HEK293 (cell line): ENCODE measurements around the gene SEMA6A.

Experiments
- BCL11B ChIP-seq: fragments of 450-650 bp; formaldehyde crosslinking; IDR thresholded peaks from 2 replicates; pipeline ENCODE4 v1.5.1; 2016; ENCODE audit warnings: low read depth, missing biosample characterization, missing genetic modification characterization
- GFI1B ChIP-seq: fragments of 450-650 bp; formaldehyde crosslinking; IDR thresholded peaks from 2 replicates; pipeline ENCODE4 v1.5.1; 2016; ENCODE audit warnings: missing biosample characterization, missing genetic modification characterization
- GLIS1 ChIP-seq: fragments of 450-650 bp; formaldehyde crosslinking; IDR thresholded peaks from 2 replicates; pipeline ENCODE4 v1.5.1; 2016; ENCODE audit warnings: missing biosample characterization, missing genetic modification characterization
- MEIS1 ChIP-seq: sonication (generic); formaldehyde crosslinking; IDR thresholded peaks from 2 replicates; pipeline ENCODE4 v1.8.1; 2022; ENCODE audit warnings: missing genetic modification reagents, mild to moderate bottlenecking, borderline replicate concordance
- PRDM4 ChIP-seq: fragments of 450-650 bp; formaldehyde crosslinking; IDR thresholded peaks from 2 replicates; pipeline ENCODE4 v1.5.1; 2017; ENCODE audit warnings: missing biosample characterization, missing genetic modification characterization
- SALL2 ChIP-seq: fragments of 450-650 bp; formaldehyde crosslinking; IDR thresholded peaks from 2 replicates; pipeline ENCODE4 v1.5.0; 2017; ENCODE audit warnings: missing biosample characterization, mild to moderate bottlenecking, missing genetic modification characterization, borderline replicate concordance
- SCRT2 ChIP-seq: fragments of 450-650 bp; formaldehyde crosslinking; IDR thresholded peaks from 2 replicates; pipeline ENCODE4 v1.5.1; 2016; ENCODE audit warnings: missing biosample characterization, missing genetic modification characterization
- SETDB1 ChIP-seq: IDR thresholded peaks from one replicate; pipeline ENCODE4 v1.6.1; 2017; ENCODE audit warnings: mild to moderate bottlenecking, low read length, moderate library complexity, mixed read lengths; ENCODE audit not compliant: insufficient read length
- SP7 ChIP-seq: fragments of 450-650 bp; formaldehyde crosslinking; IDR thresholded peaks from 2 replicates; pipeline ENCODE4 v1.5.1; 2016; ENCODE audit warnings: missing biosample characterization, missing genetic modification characterization
- ZBTB1 ChIP-seq: fragments of 450-650 bp; formaldehyde crosslinking; IDR thresholded peaks from 2 replicates; pipeline ENCODE4 v1.5.1; 2016; ENCODE audit warnings: missing biosample characterization, missing genetic modification characterization
- ZBTB7A ChIP-seq: fragments of 450-650 bp; formaldehyde crosslinking; IDR thresholded peaks from 2 replicates; pipeline ENCODE4 v1.5.1; 2016; ENCODE audit warnings: low read depth, missing biosample characterization, missing genetic modification characterization
- ZNF214 ChIP-seq: fragments of 450-650 bp; formaldehyde crosslinking; IDR thresholded peaks from 2 replicates; pipeline ENCODE4 v1.5.1; 2017; ENCODE audit warnings: missing biosample characterization, mild to moderate bottlenecking, missing genetic modification characterization, borderline replicate concordance
- ZNF239 ChIP-seq: fragments of 450-650 bp; formaldehyde crosslinking; IDR thresholded peaks from 2 replicates; pipeline ENCODE4 v1.5.1; 2016; ENCODE audit warnings: missing biosample characterization, missing genetic modification characterization
- ZNF24 ChIP-seq: fragments of 450-650 bp; formaldehyde crosslinking; IDR thresholded peaks from 2 replicates; pipeline ENCODE4 v1.5.1; 2016; ENCODE audit warnings: missing biosample characterization, missing genetic modification characterization
- ZNF266 ChIP-seq: fragments of 450-650 bp; formaldehyde crosslinking; IDR thresholded peaks from 2 replicates; pipeline ENCODE4 v1.5.1; 2016; ENCODE audit warnings: missing biosample characterization, missing genetic modification characterization, low read depth
- ZNF302 ChIP-seq: fragments of 450-650 bp; formaldehyde crosslinking; IDR thresholded peaks from 2 replicates; pipeline ENCODE4 v1.5.1; 2016; ENCODE audit warnings: missing biosample characterization, missing genetic modification characterization, low read depth
- ZNF488 ChIP-seq: fragments of 450-650 bp; formaldehyde crosslinking; IDR thresholded peaks from 2 replicates; pipeline ENCODE4 v1.5.1; 2016; ENCODE audit warnings: missing biosample characterization, missing genetic modification characterization
- ZNF510 ChIP-seq: fragments of 450-650 bp; formaldehyde crosslinking; IDR thresholded peaks from 2 replicates; pipeline ENCODE4 v1.5.1; 2018; ENCODE audit warnings: mild to moderate bottlenecking, missing genetic modification characterization, missing biosample characterization; ENCODE audit not compliant: insufficient replicate concordance
- ZNF549 ChIP-seq: fragments of 450-650 bp; IDR thresholded peaks from 2 replicates; pipeline ENCODE4 v1.5.1; 2018; ENCODE audit warnings: missing biosample characterization, missing genetic modification characterization, mild to moderate bottlenecking, inconsistent platforms, moderate library complexity
- ZNF658 ChIP-seq: fragments of 450-650 bp; formaldehyde crosslinking; IDR thresholded peaks from 2 replicates; pipeline ENCODE4; 2016; ENCODE audit warnings: missing biosample characterization, missing genetic modification characterization
- ZNF76 ChIP-seq: fragments of 450-650 bp; formaldehyde crosslinking; IDR thresholded peaks from 2 replicates; pipeline ENCODE4; 2016; ENCODE audit warnings: low read depth, missing biosample characterization, missing genetic modification characterization, borderline replicate concordance
- ZNF768 ChIP-seq: fragments of 450-650 bp; formaldehyde crosslinking; IDR thresholded peaks from 2 replicates; pipeline ENCODE4 v1.5.1; 2018; ENCODE audit warnings: missing biosample characterization, mild to moderate bottlenecking, missing genetic modification characterization
- ZNF776 ChIP-seq: fragments of 450-650 bp; formaldehyde crosslinking; IDR thresholded peaks from 2 replicates; pipeline ENCODE4 v1.5.0; 2017; ENCODE audit warnings: missing biosample characterization, missing genetic modification characterization, borderline replicate concordance
- ZNF837 ChIP-seq: fragments of 450-650 bp; formaldehyde crosslinking; IDR thresholded peaks from 2 replicates; pipeline ENCODE4 v1.5.1; 2016; ENCODE audit warnings: missing biosample characterization, missing genetic modification characterization
- TF ChIP-seq, protein P1 (sequence below): fragments of 450-650 bp; formaldehyde crosslinking; IDR thresholded peaks from 2 replicates; pipeline ENCODE4 v1.5.1; 2016; ENCODE audit warnings: missing biosample characterization, missing genetic modification characterization
- TF ChIP-seq, protein P2 (sequence below): fragments of 450-650 bp; formaldehyde crosslinking; IDR thresholded peaks from 2 replicates; pipeline ENCODE4 v1.5.1; 2016; ENCODE audit warnings: missing biosample characterization, missing genetic modification characterization
- TF ChIP-seq, protein P3 (sequence below): fragments of 450-650 bp; formaldehyde crosslinking; IDR thresholded peaks from 2 replicates; pipeline ENCODE4 v1.5.1; 2016; ENCODE audit warnings: missing biosample characterization, missing genetic modification characterization
- TF ChIP-seq, protein P4 (sequence below): fragments of 450-650 bp; formaldehyde crosslinking; IDR thresholded peaks from 2 replicates; pipeline ENCODE4 v1.5.1; 2017; ENCODE audit warnings: missing biosample characterization, missing genetic modification characterization
- TF ChIP-seq, protein P5 (sequence below): sonication (generic); formaldehyde crosslinking; IDR thresholded peaks from 2 replicates; pipeline ENCODE4 v1.8.1; 2022; ENCODE audit warnings: mild to moderate bottlenecking, moderate library complexity, missing genetic modification reagents

Gene SEMA6A

GRCh38 chr5:116532762-116533525, 41.7 kb downstream of the SEMA6A start (continued):
- TF ChIP-seq BCL11B (tag by site-specific recombination) (no peak), GLIS1 (tag by site-specific recombination) (no peak), SCRT2 (no peak), ZNF214 (no peak), SETDB1 (no peak), GFI1B (tag by site-specific recombination) (peak; percentile 73), ZNF76 (no peak), ZNF658 (tag by site-specific recombination) (no peak), ZNF776 (no peak), ZNF302 (tag by site-specific recombination) (no peak), SP7 (tag by site-specific recombination) (peak; percentile 99), ZNF549 (tag by site-specific recombination) (no peak), ZNF239 (tag by site-specific recombination) (no peak), ZBTB1 (tag by site-specific recombination) (no peak), ZBTB7A (tag by site-specific recombination) (no peak), ZNF488 (no peak), ZNF24 (tag by site-specific recombination) (peak; percentile 74), ZNF266 (tag by site-specific recombination) (no peak), ZNF510 (tag by site-specific recombination) (no peak), SALL2 (tag by site-specific recombination) (no peak), PRDM4 (tag by site-specific recombination) (peak; percentile 72), MEIS1 (CRISPR knock-in tag) (no peak), ZNF768 (no peak), ZNF837 (tag by site-specific recombination) (no peak)
- TF ChIP-seq, protein P1, sequence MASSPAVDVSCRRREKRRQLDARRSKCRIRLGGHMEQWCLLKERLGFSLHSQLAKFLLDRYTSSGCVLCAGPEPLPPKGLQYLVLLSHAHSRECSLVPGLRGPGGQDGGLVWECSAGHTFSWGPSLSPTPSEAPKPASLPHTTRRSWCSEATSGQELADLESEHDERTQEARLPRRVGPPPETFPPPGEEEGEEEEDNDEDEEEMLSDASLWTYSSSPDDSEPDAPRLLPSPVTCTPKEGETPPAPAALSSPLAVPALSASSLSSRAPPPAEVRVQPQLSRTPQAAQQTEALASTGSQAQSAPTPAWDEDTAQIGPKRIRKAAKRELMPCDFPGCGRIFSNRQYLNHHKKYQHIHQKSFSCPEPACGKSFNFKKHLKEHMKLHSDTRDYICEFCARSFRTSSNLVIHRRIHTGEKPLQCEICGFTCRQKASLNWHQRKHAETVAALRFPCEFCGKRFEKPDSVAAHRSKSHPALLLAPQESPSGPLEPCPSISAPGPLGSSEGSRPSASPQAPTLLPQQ (tag by site-specific recombination): peak; percentile 39; the same call in 1 of the 2 replicates
- TF ChIP-seq, protein P2, sequence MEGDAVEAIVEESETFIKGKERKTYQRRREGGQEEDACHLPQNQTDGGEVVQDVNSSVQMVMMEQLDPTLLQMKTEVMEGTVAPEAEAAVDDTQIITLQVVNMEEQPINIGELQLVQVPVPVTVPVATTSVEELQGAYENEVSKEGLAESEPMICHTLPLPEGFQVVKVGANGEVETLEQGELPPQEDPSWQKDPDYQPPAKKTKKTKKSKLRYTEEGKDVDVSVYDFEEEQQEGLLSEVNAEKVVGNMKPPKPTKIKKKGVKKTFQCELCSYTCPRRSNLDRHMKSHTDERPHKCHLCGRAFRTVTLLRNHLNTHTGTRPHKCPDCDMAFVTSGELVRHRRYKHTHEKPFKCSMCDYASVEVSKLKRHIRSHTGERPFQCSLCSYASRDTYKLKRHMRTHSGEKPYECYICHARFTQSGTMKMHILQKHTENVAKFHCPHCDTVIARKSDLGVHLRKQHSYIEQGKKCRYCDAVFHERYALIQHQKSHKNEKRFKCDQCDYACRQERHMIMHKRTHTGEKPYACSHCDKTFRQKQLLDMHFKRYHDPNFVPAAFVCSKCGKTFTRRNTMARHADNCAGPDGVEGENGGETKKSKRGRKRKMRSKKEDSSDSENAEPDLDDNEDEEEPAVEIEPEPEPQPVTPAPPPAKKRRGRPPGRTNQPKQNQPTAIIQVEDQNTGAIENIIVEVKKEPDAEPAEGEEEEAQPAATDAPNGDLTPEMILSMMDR (tag by site-specific recombination): no peak
- TF ChIP-seq, protein P3, sequence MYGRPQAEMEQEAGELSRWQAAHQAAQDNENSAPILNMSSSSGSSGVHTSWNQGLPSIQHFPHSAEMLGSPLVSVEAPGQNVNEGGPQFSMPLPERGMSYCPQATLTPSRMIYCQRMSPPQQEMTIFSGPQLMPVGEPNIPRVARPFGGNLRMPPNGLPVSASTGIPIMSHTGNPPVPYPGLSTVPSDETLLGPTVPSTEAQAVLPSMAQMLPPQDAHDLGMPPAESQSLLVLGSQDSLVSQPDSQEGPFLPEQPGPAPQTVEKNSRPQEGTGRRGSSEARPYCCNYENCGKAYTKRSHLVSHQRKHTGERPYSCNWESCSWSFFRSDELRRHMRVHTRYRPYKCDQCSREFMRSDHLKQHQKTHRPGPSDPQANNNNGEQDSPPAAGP (tag by site-specific recombination): no peak
- TF ChIP-seq, protein P4, sequence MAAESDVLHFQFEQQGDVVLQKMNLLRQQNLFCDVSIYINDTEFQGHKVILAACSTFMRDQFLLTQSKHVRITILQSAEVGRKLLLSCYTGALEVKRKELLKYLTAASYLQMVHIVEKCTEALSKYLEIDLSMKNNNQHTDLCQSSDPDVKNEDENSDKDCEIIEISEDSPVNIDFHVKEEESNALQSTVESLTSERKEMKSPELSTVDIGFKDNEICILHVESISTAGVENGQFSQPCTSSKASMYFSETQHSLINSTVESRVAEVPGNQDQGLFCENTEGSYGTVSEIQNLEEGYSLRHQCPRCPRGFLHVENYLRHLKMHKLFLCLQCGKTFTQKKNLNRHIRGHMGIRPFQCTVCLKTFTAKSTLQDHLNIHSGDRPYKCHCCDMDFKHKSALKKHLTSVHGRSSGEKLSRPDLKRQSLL (tag by site-specific recombination): no peak
- TF ChIP-seq, protein P5, sequence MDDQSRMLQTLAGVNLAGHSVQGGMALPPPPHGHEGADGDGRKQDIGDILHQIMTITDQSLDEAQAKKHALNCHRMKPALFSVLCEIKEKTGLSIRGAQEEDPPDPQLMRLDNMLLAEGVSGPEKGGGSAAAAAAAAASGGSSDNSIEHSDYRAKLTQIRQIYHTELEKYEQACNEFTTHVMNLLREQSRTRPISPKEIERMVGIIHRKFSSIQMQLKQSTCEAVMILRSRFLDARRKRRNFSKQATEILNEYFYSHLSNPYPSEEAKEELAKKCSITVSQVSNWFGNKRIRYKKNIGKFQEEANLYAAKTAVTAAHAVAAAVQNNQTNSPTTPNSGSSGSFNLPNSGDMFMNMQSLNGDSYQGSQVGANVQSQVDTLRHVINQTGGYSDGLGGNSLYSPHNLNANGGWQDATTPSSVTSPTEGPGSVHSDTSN (CRISPR knock-in tag): no peak
